Skeletal muscle tissue (tissue), 4 donors: Measurements from ENCODE around the gene RHEBL1. TPM values are rescaled to one million over a fixed set of nuclear protein-coding genes. Genes with fewer than 3 reads are reported as not detected.
A peak's percentile ranks its signal among the peaks of the same experiment; 100 is the strongest.

Source experiments
- H3K27ac ChIP-seq: one replicate; pipeline ENCODE4 v1.7.0; 2013; ENCODE audit warnings: mild to moderate bottlenecking, low read depth, low read length, inconsistent platforms
- H3K27me3 ChIP-seq, 3 donors: one replicate each; pipeline ENCODE4 v1.7.0; 2013; ENCODE audit warnings: low read length in 3 of 3; ENCODE audit not compliant: control insufficient read depth in 3 of 3, insufficient read depth in 3 of 3
- H3K36me3 ChIP-seq, 3 donors: one replicate each; pipeline ENCODE4 v1.7.0; 2013; ENCODE audit warnings: low read length in 3 of 3; ENCODE audit not compliant: control insufficient read depth in 3 of 3, insufficient read depth in 3 of 3
- H3K4me1 ChIP-seq, 3 donors: one replicate each; pipeline ENCODE4 v1.7.0; 2013; ENCODE audit warnings: low read length in 3 of 3, mild to moderate bottlenecking in 3 of 3; ENCODE audit not compliant: control insufficient read depth in 3 of 3, insufficient read depth in 3 of 3
- H3K4me3 ChIP-seq, 3 donors: one replicate each; pipeline ENCODE4 v1.7.0; 2013; ENCODE audit warnings: low read length in 3 of 3
- H3K9ac ChIP-seq, 3 donors: one replicate each; pipeline ENCODE4 v1.7.0; 2013; ENCODE audit warnings: low read length in 3 of 3, mild to moderate bottlenecking in 3 of 3, moderate library complexity in 2 of 3, low read depth in 1 of 3
- H3K9me3 ChIP-seq, 3 donors: one replicate each; pipeline ENCODE4 v1.7.0; 2013; ENCODE audit warnings: low read length in 3 of 3; ENCODE audit not compliant: control insufficient read depth in 3 of 3
- total RNA-seq: library from RNA; depleted of rRNA; stranded (reverse); fragments of >200 nt; gene quantifications from one replicate; pipeline ENCODE4 v1.2.3, GENCODE V29; 2014
- donor health status: Osteomylitis.

The RHEBL1 gene
- total RNA-seq, 1 donor from 2014 or later: 0.52 TPM

DNA sequence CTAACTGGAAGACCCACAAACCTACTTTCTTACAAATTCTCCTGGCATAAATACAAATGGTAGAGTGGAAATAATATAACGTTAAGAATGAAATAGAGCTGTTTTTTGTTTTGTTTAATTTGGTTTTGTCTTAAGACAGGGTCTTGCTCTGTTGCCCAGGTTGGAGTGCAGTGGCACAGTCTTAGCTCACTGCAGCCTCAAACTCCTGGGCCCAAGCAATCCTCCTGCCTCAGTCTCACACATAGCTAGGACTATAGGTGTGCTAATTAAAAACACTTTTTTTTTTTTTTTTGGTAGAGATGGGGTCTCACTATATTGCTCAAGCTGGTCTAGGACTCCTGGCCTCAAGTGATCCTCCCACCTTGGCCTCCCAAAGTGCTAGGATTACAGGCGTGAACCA lies 28.9 kb upstream of the RHEBL1 start:
- H3K27ac ChIP-seq: no peak overlapping the region
- no peaks in the 10 kb centered on the region for H3K9me3 ChIP-seq
- H3K9ac ChIP-seq: no peak overlapping the region
- H3K27me3 ChIP-seq: peaks cover 10 to 13% (median 12%) of the 10 kb centered on the region in 3 donors
- peaks cover 57 to 61% (median 59%) of the 10 kb centered on the region in 3 donors for H3K36me3 ChIP-seq
- H3K4me1 ChIP-seq: peaks cover 16% of the 10 kb centered on the region in 3 donors
- H3K4me3 ChIP-seq: no peak overlapping the region

DNA sequence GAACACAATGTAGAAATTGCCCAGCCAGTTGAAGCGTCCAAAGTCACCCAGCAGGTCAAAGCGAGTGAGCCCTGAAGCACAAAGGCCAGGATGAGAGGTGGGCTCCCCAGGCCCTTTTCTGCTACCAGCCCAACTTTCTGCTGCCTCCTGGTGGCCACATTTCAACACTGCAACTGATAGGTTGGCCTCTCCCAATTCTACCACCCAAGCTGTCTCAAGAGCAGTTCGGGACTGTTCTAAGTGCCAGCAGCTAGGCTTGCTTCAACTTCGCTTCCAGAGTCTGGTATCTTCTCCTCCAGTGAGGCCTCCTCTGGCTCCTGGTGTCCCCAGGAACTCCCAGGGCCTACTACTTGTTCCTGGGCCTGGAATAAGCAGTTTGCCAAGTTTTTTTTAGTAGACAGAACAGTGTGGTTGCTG lies 28.3 kb upstream of the RHEBL1 start:
- no peak overlapping the region for H3K27ac ChIP-seq
- peaks cover 19 to 21% (median 19%) of the 10 kb centered on the region in 3 donors for H3K4me1 ChIP-seq
- no peak overlapping the region for H3K9ac ChIP-seq
- no peaks in the 10 kb centered on the region for H3K9me3 ChIP-seq
- H3K36me3 ChIP-seq: peaks cover 51 to 55% (median 54%) of the 10 kb centered on the region in 3 donors
- H3K27me3 ChIP-seq: peaks cover 13 to 19% (median 19%) of the 10 kb centered on the region in 3 donors
- H3K4me3 ChIP-seq: no peak overlapping the region

GRCh38 chr12:49097381-49097780 lies 27.6 kb upstream of the RHEBL1 start:
- Histone ChIP-seq H3K4me1 (peaks cover 19 to 25% (median 23%) of the 10 kb centered on the region in 3 donors), H3K9ac (no peak overlapping the region), H3K9me3 (no peaks in the 10 kb centered on the region), H3K36me3 (peaks cover 45 to 49% (median 47%) of the 10 kb centered on the region in 3 donors), H3K27ac (no peak overlapping the region), H3K27me3 (peaks cover 17 to 25% (median 24%) of the 10 kb centered on the region in 3 donors), H3K4me3 (no peak overlapping the region)

DNA sequence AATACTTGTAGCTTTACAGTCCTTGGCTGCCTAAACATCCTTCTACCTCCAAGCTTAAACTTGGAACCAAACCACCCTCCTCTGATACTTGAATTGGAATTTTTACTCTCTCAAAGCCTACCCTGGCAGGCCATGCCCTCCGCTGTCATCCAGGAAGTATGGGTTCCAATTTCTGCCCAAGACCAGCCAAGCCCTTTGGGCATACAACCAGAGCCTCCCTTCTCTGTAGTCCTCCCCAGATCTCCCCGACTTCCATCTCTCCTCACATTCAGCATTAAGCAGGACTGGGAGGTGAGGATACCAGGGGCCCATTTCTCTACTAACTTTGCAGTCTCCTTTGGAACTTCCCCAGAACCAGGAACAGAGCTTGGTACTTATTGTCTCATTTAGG lies 25.2 kb upstream of the RHEBL1 start:
- no peak overlapping the region for H3K4me3 ChIP-seq
- peaks cover 28 to 44% (median 38%) of the 10 kb centered on the region in 3 donors for H3K4me1 ChIP-seq
- peaks cover 21 to 25% (median 23%) of the 10 kb centered on the region in 3 donors for H3K36me3 ChIP-seq
- H3K27ac ChIP-seq: no peak overlapping the region
- no peaks in the 10 kb centered on the region for H3K9me3 ChIP-seq
- H3K9ac ChIP-seq: no peak overlapping the region
- H3K27me3 ChIP-seq: peaks cover 38 to 48% (median 43%) of the 10 kb centered on the region in 3 donors

DNA sequence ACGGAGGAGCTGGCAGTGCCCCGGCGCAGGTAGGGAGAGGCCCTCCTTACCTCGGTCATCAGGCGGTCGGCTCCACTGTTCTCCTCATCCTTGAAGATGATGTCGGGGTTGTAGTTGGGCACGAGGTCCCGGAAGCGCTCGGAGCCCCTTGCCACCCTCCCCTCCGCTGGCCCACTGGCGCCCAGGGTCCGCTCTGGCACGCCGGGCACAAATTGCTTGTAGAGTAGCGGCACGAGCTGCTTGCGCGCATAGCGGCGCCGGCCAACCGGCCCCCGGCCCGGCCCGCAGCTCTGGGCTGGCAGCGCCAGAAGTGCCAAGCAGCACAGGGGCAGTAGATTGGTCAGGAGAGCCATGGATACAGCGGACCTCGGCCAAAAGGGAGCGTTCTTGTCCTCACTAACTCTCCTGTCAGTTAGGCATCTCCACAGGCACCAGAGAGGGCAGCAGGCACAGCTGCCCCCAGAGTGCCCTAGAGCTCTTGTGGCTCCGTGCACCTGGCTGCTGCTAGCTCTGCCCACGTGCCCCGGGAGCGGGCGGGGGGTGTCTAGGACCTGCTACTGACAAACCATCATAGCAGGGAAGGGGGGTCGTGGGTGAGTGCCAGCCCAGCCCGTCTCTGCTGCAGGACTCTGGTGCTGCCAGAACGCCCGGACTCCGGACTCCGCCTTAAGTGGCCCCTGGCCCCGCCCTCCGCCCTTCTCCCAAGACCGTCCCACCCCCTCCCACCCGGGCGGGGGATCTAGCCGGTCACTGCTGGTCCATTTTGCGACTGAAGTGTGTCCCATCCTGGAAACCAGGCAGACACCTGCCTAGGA lies 24.6 kb upstream of the RHEBL1 start, which contains the start of gene DHH:
Gene DHH, minus strand, starts transcription at position 642 of the 815 bp plus-strand sequence. Its CDS starts 289 bp downstream, at position 353.
- H3K27ac ChIP-seq: no peak within 1 kb of the TSS
- H3K4me1 ChIP-seq: peaks cover 34 to 50% (median 43%) of the 10 kb centered on the region in 3 donors

DNA sequence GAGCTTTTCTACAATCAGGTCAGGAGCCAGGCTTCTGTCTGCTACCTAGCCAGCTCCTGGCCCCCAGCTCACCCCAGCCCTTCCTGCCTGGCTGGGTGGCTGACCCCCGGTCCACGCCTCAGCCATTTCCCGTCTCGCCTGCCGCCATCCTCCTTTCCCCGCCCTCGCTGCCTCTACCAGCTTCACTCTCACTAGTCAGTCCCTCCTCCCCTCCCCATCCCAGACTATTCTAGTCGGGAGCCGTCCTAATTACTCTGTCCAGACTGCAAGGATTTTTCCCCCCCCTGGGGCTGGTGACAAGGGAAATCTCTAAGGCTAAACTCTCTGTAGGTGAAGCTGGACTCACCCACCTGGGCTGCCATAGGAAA lies 24.0 kb upstream of the RHEBL1 start:
- H3K4me1 ChIP-seq: peaks cover 36 to 55% (median 43%) of the 10 kb centered on the region in 3 donors
- H3K27me3 ChIP-seq: peaks cover 46 to 60% (median 54%) of the 10 kb centered on the region in 3 donors

More for the DNA sequence above, 24.6 kb upstream of the RHEBL1 start, which contains the start of gene DHH:
- Histone ChIP-seq H3K9me3 (no peaks in the 10 kb centered on the region), H3K36me3 (peaks cover 17 to 20% (median 18%) of the 10 kb centered on the region in 3 donors), H3K4me3 (peak within 1 kb of the TSS; percentile 26 to 38 (median 35)), H3K9ac (no peak within 1 kb of the TSS), H3K27me3 (peaks cover 43 to 54% (median 48%) of the 10 kb centered on the region in 3 donors)

GRCh38 chr12:49092816-49093406 lies 23.1 kb upstream of the RHEBL1 start:
- Histone ChIP-seq H3K4me3 (no peak overlapping the region), H3K27ac (no peak overlapping the region), H3K9ac (no peak overlapping the region), H3K4me1 (peaks cover 44 to 63% (median 46%) of the 10 kb centered on the region in 3 donors), H3K9me3 (no peaks in the 10 kb centered on the region), H3K36me3 (peaks cover 12 to 14% (median 14%) of the 10 kb centered on the region in 3 donors), H3K27me3 (peaks cover 46 to 65% (median 59%) of the 10 kb centered on the region in 3 donors)

More for the DNA sequence above, 24.0 kb upstream of the RHEBL1 start:
- H3K27ac ChIP-seq: no peak overlapping the region
- H3K4me3 ChIP-seq: peak overlapping the region; percentile 26 to 38 (median 35)
- peaks cover 16 to 17% (median 17%) of the 10 kb centered on the region in 3 donors for H3K36me3 ChIP-seq
- H3K9ac ChIP-seq: no peak overlapping the region
- no peaks in the 10 kb centered on the region for H3K9me3 ChIP-seq

GRCh38 chr12:49092086-49092815 lies 22.5 kb upstream of the RHEBL1 start:
- no peak overlapping the region for H3K27ac ChIP-seq
- peaks cover 46 to 65% (median 59%) of the 10 kb centered on the region in 3 donors for H3K27me3 ChIP-seq
- H3K4me1 ChIP-seq: peaks cover 42 to 58% (median 43%) of the 10 kb centered on the region in 3 donors
- H3K36me3 ChIP-seq: peaks cover 5 to 7% (median 7%) of the 10 kb centered on the region in 3 donors
- H3K4me3 ChIP-seq: peak overlapping the region; percentile 11 to 41 (median 26)
- no peaks in the 10 kb centered on the region for H3K9me3 ChIP-seq
- peak overlapping the region in 1 of 3 donors; percentile 23 for H3K9ac ChIP-seq

- Histone ChIP-seq H3K4me3 (peak overlapping the region in 2 of 3 donors; percentile 11 to 29), H3K4me1 (peaks cover 42 to 58% (median 43%) of the 10 kb centered on the region in 3 donors), H3K27ac (no peak overlapping the region), H3K27me3 (peaks cover 46 to 65% (median 59%) of the 10 kb centered on the region in 3 donors), H3K9ac (peak overlapping the region in 1 of 3 donors; percentile 23), H3K9me3 (no peaks in the 10 kb centered on the region), H3K36me3 (peaks cover under 1 to 3% (median 2%) of the 10 kb centered on the region in 3 donors)
Measured at GRCh38 chr12:49091836-49092085, 22.0 kb upstream of the RHEBL1 start.
